ENCODE measurements around the gene CDC42BPB. TPM values are rescaled to one million over a fixed set of nuclear protein-coding genes. Genes with fewer than 3 reads are reported as not detected.

Gene CDC42BPB, protein sequence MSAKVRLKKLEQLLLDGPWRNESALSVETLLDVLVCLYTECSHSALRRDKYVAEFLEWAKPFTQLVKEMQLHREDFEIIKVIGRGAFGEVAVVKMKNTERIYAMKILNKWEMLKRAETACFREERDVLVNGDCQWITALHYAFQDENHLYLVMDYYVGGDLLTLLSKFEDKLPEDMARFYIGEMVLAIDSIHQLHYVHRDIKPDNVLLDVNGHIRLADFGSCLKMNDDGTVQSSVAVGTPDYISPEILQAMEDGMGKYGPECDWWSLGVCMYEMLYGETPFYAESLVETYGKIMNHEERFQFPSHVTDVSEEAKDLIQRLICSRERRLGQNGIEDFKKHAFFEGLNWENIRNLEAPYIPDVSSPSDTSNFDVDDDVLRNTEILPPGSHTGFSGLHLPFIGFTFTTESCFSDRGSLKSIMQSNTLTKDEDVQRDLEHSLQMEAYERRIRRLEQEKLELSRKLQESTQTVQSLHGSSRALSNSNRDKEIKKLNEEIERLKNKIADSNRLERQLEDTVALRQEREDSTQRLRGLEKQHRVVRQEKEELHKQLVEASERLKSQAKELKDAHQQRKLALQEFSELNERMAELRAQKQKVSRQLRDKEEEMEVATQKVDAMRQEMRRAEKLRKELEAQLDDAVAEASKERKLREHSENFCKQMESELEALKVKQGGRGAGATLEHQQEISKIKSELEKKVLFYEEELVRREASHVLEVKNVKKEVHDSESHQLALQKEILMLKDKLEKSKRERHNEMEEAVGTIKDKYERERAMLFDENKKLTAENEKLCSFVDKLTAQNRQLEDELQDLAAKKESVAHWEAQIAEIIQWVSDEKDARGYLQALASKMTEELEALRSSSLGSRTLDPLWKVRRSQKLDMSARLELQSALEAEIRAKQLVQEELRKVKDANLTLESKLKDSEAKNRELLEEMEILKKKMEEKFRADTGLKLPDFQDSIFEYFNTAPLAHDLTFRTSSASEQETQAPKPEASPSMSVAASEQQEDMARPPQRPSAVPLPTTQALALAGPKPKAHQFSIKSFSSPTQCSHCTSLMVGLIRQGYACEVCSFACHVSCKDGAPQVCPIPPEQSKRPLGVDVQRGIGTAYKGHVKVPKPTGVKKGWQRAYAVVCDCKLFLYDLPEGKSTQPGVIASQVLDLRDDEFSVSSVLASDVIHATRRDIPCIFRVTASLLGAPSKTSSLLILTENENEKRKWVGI (N-terminal part only)
- polyA plus RNA-seq (41.3 to 55.0 TPM (median 43.4 TPM) in 3 replicates), polyA minus RNA-seq (116 to 188 TPM (median 127 TPM) in 3 replicates)
- 52.6 TPM for polyA plus RNA-seq (2011; ENCODE audit: low read depth)
- polyA plus RNA-seq (2011; cell fraction: cytosol; rRNA removed), result 48.3 and 54.5 TPM in 2 replicates
- polyA plus RNA-seq (2011; cell fraction: nucleus; rRNA removed), result 163 and 192 TPM in 2 replicates
- polyA plus RNA-seq (2012; ENCODE audit: low replicate concordance), result 40.3 and 52.6 TPM in 2 replicates
- 59.3 TPM for polyA minus RNA-seq (2011; cell fraction: cytosol; rRNA and poly(A)+ RNA removed)
- polyA minus RNA-seq (2011; cell fraction: nucleus; rRNA and poly(A)+ RNA removed), result 110 and 147 TPM in 2 replicates

DNA sequence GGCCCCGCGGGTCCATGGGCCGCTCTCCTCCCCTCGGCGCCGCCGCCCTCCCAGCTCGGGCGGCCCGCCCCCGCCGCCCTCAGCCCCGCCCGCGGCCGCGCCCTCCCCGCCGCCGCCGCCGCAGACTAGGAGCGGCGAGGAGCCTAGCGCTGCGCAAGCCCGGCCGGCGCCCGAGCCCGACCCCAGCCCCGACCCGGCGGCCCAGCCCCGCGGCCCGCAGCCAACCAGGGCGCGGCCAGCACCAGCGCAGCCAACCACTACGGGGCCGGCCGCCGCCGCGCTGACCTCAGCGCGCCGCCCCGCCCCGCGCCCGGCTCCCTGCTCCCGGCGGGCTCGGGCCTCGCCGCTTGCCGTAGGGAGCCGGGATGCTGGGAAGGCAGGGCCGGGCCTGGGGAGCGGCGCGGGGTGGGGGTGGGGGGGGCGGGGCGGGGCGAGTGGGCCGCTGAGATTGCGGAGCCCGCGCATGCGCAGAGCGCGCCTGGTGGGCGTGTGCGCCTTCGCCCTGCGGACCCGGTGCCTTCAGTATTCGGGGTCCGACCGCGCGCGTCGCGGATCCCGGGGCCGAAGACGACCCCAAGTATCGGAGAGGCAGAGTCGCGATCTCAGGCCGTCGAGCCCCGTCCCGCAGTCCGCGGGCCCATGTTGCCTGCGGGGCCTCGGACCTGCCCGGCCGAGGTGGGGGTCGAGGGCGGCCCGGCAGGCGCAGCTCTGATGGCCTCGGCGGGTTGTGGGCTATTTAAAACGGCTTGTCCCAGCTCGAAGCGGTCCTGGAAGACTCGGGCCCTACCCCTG is at the start of gene CDC42BPB:
Gene CDC42BPB (minus strand): TSS at position 178 of the 792 bp plus-strand sequence. CDS start 376 bp downstream, outside the sequence.
- Histone ChIP-seq H3K27ac (ENCODE audit: control insufficient read depth, insufficient read depth, low read length) (peak within 1 kb of the TSS; percentile 74), H3K9me1 (ENCODE audit: control insufficient read depth, extremely low read depth, insufficient read depth, low read length) (peaks cover 3% of the 10 kb centered on the region), H3K79me2 (ENCODE audit: control insufficient read depth, insufficient read depth, low read length) (peaks cover 44% of the 10 kb centered on the region), H3K4me2 (ENCODE audit: control insufficient read depth, extremely low read depth, insufficient read depth, low read depth, low read length) (peak within 1 kb of the TSS; percentile 97), H2AFZ (ENCODE audit: control insufficient read depth, low read length) (peak within 1 kb of the TSS; percentile 91), H3K36me3 (ENCODE audit: control insufficient read depth in 2 of 2, extremely low read depth in 1 of 2, insufficient read depth in 2 of 2, low read length in 2 of 2) (peaks cover 1 to 11% of the 10 kb centered on the region in 2 experiments), H3K27me3 (ENCODE audit: control insufficient read depth, extremely low read depth, insufficient read depth, low read length) (no peaks in the 10 kb centered on the region), H3K4me3 (ENCODE audit: control insufficient read depth in 2 of 3, extremely low read depth in 1 of 3, insufficient read depth in 2 of 3, low read depth in 1 of 3, low read length in 3 of 3) (peak within 1 kb of the TSS; percentile 84 to 96 (median 88)), H4K20me1 (ENCODE audit: control insufficient read depth, extremely low read depth, insufficient read depth, low read length) (peaks cover under 1% of the 10 kb centered on the region), H3K4me1 (ENCODE audit: control insufficient read depth, extremely low read depth, insufficient read depth, low read length) (peaks cover 15% of the 10 kb centered on the region), H3K9me3 (ENCODE audit: control insufficient read depth, low read depth, low read length) (no peaks in the 10 kb centered on the region), H3K9ac (ENCODE audit: control insufficient read depth, extremely low read depth, insufficient read depth, low read length) (peak within 1 kb of the TSS; percentile 89)
- no peak for FAIRE-seq
- DNase-seq (ENCODE audit: low read depth, low spot score), result no peak
- TF ChIP-seq EZH2 (IDR thresholded peaks at IDR 0.05; ENCODE audit: low read length), result no peak
- TF ChIP-seq, protein P1, sequence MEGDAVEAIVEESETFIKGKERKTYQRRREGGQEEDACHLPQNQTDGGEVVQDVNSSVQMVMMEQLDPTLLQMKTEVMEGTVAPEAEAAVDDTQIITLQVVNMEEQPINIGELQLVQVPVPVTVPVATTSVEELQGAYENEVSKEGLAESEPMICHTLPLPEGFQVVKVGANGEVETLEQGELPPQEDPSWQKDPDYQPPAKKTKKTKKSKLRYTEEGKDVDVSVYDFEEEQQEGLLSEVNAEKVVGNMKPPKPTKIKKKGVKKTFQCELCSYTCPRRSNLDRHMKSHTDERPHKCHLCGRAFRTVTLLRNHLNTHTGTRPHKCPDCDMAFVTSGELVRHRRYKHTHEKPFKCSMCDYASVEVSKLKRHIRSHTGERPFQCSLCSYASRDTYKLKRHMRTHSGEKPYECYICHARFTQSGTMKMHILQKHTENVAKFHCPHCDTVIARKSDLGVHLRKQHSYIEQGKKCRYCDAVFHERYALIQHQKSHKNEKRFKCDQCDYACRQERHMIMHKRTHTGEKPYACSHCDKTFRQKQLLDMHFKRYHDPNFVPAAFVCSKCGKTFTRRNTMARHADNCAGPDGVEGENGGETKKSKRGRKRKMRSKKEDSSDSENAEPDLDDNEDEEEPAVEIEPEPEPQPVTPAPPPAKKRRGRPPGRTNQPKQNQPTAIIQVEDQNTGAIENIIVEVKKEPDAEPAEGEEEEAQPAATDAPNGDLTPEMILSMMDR (optimal IDR thresholded peaks at IDR 0.05 in 1 of 3, IDR thresholded peaks at IDR 0.05 in 1 of 3, conservative IDR thresholded peaks at IDR 0.05 in 1 of 3; ENCODE audit: extremely low read depth in 1 of 3, insufficient read depth in 2 of 3, low read length in 3 of 3), result no peak
- dilution Hi-C loops (cut with MboI; ENCODE audit: extremely low pct_ligation_motif_present, low sequenced_read_pairs), result no loop called here
